HepG2 (cell line): ENCODE measurements around the gene FANCL. TPM values are rescaled to one million over a fixed set of nuclear protein-coding genes. Genes with fewer than 3 reads are reported as not detected.

Source experiments
- ERF ChIP-seq: IDR thresholded peaks from 2 replicates; pipeline ENCODE4 v1.6.1; 2018; ENCODE audit warnings: missing biosample characterization, missing genetic modification reagents
- FLYWCH1 ChIP-seq: sonication (generic); formaldehyde crosslinking; IDR thresholded peaks from 2 replicates; pipeline ENCODE4 v1.8.1; 2023; ENCODE audit warnings: mild to moderate bottlenecking, missing genetic modification reagents
- RNF219 ChIP-seq: sonication (generic); formaldehyde crosslinking; IDR thresholded peaks from 2 replicates; pipeline ENCODE4 v1.5.0; 2020; ENCODE audit warnings: mild to moderate bottlenecking, missing genetic modification reagents
- ZNF318 ChIP-seq: sonication (generic); formaldehyde crosslinking; IDR thresholded peaks from 2 replicates; pipeline ENCODE4 v1.4.0; 2020; ENCODE audit warnings: mild to moderate bottlenecking, missing genetic modification reagents
- ZNF512B ChIP-seq: sonication (generic); formaldehyde crosslinking; IDR thresholded peaks from 2 replicates; pipeline ENCODE4 v1.5.1; 2020; ENCODE audit warnings: missing genetic modification reagents, mild to moderate bottlenecking, borderline replicate concordance
- ZNF749 ChIP-seq: sonication (generic); formaldehyde crosslinking; IDR thresholded peaks from 2 replicates; pipeline ENCODE4 v1.8.0; 2022; ENCODE audit warnings: mild to moderate bottlenecking, missing genetic modification reagents, moderate library complexity, borderline replicate concordance
- polyA plus RNA-seq, 8 experiments: library from polyadenylated mRNA; depleted of rRNA in 3 of 8; stranded (reverse) in 7 of 8; unstranded in 1 of 8; fragments of >200 nt; fragmentation: Illumina TruSeq in 4 of 8; extraction: Trizol in 4 of 8; gene quantifications; 2 replicates each; pipeline versions ENCODE4 v1.2.1 to v1.2.3, GENCODE V29; 2011 to 2016; ENCODE audit warnings: low read depth in 4 of 8, missing spikeins in 1 of 8, mixed read lengths in 1 of 8; ENCODE audit not compliant: insufficient read depth in 1 of 8
- total RNA-seq, 5 experiments: library from RNA; depleted of rRNA; stranded (reverse); fragments of >200 nt; fragmentation: Illumina TruSeq; extraction: Trizol; gene quantifications; 2 replicates each; pipeline ENCODE4 v1.2.3, GENCODE V29; 2016; ENCODE audit warnings: low read depth in 1 of 5

Gene FANCL
- total and polyA plus RNA-seq, 2 of the 13 experiments (the other 11 are each of a cell fraction or from before 2014, with no cell fraction given), result 40.7 to 66.8 TPM

GRCh38 chr2:58240670-58241545, at the start of gene FANCL (continued):
- TF ChIP-seq ZNF318 (CRISPR knock-in tag), result no peak; the same call in 1 of the 2 replicates
- 0 out of 2 replicates have a peak, but pooled peaks have one; percentile 52 for TF ChIP-seq FLYWCH1 (CRISPR knock-in tag)
- TF ChIP-seq ERF (CRISPR knock-in tag), result peak; percentile 99
- TF ChIP-seq RNF219 (CRISPR knock-in tag), result no peak
- peak; percentile 98 for TF ChIP-seq ZNF749
- peak; percentile 81; the same call in 1 of the 2 replicates for TF ChIP-seq ZNF512B (CRISPR knock-in tag)
